ENCODE data around the gene ACP6.

Gene ACP6

DNA sequence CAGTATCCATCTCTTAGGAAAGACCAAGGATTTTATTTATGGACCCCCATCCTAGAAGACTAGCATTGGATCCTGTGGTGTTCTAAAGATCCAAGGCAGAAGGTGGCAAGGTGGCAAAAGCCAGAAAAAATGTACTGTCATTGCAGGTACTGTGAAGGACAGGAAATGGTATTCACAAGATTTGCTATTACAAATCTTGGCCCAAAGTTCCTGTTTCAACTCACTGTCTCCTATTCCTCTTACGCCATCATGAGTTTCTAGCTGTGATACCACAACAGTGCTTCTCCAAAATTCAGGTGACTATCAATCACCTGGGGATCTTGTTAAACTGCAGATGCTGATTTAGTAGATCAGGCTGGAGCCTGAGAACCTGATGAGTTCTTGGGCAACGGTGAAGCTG, 21.4 kb downstream of the ACP6 start:
- no peak for DNase-seq

DNA sequence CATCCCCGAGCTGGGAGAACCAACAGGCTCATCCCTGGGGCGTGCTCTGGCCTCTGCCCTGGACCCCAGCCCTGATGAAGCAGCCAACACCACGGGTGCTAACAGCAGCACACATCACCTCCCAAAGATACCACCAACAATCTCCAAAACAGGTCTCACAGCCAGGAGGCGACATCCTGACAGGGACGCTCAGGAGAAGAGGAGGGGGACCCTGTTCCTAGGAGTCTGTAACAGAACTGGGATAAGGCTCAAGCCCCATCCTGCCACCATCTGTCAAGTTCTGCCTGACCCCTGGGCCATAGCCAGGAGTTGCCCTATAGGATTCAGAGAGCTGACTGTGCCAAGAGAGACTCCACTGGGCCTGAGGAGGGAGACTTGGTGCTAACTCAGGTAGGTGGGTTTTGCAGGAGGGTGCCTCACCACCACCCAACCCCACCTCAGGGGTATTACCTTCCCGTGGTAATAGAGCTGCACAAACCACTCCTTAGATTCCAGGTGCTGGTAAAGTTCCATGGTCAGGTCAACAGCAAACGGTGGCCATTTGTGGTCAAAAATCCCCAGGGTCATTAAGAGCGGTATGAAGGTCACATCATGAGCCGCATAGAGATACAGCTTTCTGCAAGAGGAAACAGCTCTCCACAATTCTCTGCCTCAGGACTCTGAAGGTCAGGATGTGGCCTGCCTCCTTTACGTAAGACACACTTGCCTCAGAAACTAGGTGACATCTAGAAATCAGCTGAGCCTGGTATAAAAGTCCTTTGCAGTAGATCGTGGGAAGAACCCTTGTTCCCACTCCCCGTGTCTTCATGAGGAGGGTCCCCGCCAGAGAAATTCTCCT, 22.3 kb downstream of the ACP6 start:
- no peak for DNase-seq

- no peak for DNase-seq
Measured at GRCh38 chr1:147643974-147644373, 26.4 kb downstream of the ACP6 start.

DNA sequence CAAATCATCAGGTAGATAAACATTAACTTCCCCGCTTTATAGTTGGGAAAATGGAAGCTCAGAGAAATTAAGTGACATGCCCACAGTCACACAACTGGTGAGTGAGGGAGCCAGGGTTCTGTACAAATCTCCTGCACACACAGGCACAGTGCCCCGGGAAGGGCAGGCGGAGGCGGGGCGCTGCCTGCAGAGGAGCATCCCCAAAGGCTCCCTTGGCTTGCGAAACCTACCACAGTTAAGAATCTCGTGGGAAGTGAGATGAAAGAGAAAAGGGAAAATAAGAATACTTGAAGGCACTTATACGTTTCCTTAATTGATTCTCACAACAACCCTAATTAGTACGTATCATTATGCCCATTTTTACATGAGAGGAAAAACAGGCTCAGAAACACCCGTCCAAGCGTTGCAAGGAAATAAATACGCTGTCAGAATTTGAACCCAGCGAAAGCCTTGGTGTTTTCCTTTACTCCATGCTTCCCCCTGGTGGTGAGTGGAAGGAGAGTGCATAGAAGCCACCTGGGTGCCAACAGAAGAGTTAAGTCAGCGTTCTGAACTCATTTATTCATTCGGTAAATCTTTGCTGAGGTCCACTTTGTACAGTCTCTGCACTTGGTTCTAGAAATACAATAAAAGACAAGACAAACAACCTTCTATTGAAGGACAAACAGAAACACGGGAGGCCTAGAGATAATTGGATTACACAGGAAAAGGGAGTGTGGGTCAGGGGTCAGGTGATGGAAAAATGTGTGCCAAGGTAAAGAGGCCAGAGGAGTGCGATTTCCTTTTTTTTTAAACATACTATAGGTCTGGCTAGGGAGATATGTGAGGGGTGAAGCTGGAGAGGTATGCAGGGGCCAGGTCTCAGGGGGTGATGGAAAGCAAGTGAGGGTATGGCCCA, 28.4 kb downstream of the ACP6 start:
- DNase-seq: no peak

GRCh38 chr1:147641291-147641690, 29.0 kb downstream of the ACP6 start:
- no peak for DNase-seq

- DNase-seq: peak; percentile 74
Measured at GRCh38 chr1:147640553-147641165, 29.7 kb downstream of the ACP6 start.

DNA sequence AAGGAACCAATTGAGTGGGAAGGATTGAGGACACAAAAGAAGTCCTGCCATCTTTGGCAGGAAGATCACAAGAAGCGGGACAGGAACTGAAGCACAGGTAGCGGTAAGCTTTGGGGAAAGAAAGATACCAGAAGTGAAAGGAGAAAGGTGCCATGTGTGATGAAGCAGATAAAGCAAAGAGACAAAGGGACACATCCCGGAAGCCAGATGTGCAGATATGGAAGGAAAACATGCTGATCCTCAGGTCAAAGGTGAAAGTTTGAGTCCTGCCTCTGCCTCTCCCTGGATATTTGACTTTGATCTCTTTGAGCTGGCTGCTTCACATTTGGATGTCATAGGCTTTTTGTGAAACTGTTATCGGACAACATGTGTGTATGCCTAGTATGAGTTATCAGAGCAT, 34.0 kb downstream of the ACP6 start:
- DNase-seq: no peak

DNA sequence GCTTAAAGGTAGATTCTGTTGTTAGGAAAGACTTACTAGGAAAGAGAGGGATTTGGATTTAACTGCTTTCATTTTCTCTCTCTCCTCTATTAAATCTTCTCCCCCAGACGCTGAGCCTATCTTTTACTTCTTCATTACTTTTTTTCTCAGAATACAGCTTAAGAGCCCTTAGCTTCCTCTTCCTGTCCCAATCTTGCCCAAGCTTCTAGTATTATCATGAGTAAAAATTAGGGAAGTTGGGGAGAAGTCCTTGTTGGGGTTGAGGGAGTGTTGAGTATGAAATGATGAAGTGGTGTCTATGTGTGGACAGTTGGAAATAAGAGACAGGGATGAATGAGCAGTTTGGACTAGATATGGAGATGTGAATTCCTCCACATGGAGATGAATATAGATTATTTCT, 35.0 kb downstream of the ACP6 start:
- DNase-seq: no peak

DNA sequence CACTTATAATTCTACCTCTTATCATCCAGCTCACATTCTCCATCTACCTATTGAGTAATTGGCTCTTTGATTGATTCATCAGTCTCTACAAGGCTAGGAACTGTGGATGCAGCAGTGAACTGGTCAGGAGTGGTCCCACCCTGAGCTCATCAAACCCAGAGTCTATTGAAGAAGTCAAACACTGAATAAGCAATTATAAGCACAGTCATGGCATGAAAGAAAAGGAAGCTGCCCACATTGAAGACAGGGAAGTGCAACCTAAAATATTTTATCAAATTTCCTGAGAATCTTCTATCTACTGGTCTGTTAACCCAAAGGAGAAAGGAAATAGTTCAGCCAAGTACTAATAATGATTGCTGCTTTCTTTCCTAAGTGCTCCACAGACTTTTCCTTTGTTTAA, 35.7 kb downstream of the ACP6 start:
- DNase-seq: no peak

- DNase-seq: no peak
Measured at GRCh38 chr1:147633759-147634158, 36.6 kb downstream of the ACP6 start.

DNA sequence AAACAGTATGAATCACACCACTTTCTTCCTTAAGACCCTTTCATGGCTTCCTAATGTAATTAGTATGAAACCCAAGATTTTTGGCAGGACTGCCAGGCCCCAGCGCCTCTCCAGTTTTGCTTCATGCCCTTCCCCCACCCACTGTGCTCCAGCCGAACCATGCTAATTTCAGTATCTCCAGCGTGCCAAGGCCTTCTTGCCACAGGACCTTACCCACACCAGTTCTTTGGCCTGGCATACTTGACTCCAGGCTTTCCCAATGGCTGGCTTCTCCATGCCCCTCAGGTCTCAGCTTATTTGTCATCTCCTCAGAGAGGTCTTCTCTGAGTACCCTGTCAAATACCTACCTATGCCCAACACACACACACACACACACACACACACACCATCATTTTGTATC, 38.5 kb downstream of the ACP6 start:
- no peak for DNase-seq

DNA sequence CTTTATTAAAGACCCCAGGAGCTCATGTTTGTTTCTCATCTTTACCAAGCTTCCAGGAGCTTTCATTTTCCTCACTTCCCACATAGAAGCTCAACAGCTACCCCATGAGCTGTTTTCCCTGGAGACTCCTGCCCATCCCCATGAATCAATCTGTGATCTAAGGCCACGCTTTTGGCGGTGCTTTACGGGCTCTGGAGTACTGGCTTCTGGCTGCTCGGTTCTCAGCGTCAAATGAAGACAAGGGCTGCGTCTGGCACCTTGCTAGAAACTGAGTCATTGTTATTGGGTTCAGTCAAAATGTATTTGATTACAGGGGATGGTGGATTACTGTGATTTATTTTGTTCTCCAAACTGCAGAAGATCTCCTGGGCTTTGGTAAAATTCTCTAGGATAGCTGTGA, 39.9 kb downstream of the ACP6 start:
- DNase-seq: no peak

DNA sequence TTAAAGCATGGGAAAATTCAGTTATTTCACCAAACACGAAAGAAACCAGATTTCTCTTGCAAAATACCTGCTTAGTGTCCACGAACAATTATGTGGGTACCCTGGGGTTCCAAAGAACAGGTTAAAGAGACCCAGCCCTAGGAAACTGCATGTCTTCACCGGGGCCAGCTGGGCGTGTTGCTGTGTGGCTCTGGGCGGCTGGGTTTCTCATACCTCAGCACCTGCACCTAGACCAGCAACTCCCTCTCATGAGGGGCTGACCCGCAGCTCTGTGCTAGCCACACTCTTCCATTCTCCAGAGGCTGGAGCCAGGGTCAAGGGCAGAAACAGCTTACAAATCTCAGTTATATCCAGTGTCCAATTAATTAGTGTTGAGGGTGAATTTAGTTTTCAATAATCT, 40.3 kb downstream of the ACP6 start:
- no peak for DNase-seq

DNA sequence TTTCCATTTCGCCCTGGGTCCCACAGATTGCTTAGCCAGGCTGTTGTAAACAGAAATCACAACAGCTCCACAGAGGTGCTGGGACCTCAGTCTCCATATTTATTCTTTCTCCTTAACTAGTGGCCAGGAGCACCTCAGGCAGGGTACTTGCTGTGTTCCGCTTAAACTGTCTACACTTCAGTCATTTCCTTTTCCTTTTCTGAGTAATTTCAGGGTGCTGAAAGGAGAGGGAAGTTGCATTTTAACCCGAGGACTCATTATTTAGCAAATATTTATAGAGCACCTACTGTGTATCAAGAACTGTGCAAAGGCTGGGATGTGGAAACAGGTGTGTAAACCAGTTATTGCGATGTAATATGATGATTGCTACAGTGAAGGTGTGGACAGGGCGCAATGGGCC, 41.9 kb downstream of the ACP6 start:
- no peak for DNase-seq

- no peak for DNase-seq
Measured at GRCh38 chr1:147627435-147628110, 42.8 kb downstream of the ACP6 start.

GRCh38 chr1:147626739-147627138, 43.6 kb downstream of the ACP6 start:
- DNase-seq: no peak

- no peak for DNase-seq
Measured at GRCh38 chr1:147626291-147626690, 44.0 kb downstream of the ACP6 start.

DNA sequence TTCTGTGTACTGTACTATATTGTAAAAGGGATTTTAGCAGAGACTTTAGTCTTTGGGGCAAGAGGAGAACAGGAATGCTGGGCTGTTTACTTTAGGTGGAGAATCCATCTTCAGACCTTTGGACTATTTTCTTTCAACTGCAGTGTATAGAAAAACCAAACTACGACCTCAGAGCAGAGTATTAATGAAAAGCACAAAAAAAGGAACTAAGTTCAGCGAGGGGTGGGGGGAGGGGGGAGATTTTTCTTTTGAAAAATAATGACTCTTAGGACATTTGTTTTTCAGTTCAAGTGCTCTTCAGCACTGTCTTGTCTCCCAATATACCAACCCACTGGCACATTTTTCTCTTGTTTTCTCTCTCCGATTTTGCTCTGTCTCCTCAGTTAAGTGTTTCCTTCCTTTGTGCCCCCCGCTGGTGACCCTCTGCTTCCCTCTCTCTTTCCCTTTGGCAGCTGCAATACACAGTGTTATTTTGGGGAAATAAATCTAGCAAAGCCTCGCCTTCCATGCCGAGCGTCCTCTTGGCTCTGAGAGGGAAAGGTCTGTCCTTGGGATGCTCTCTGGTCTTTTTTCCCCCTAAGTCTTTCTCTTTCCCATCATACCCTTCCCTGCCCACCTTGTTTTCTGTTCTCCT, 44.8 kb downstream of the ACP6 start:
- no peak for DNase-seq

DNA sequence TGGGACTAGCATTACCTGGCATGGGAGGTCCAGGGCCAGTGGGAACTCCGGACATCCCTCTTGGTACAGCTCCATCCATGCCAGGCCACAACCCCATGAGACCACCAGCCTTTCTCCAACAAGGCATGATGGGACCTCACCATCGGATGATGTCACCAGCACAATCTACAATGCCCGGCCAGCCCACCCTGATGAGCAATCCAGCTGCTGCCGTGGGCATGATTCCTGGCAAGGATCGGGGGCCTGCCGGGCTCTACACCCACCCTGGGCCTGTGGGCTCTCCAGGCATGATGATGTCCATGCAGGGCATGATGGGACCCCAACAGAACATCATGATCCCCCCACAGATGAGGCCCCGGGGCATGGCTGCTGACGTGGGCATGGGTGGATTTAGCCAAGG, 45.8 kb downstream of the ACP6 start:
- DNase-seq: no peak

GRCh38 chr1:147624011-147624410, 46.3 kb downstream of the ACP6 start:
- DNase-seq: no peak

- peak; percentile 15 for DNase-seq
Measured at GRCh38 chr1:147622731-147623130, 47.6 kb downstream of the ACP6 start.

DNA sequence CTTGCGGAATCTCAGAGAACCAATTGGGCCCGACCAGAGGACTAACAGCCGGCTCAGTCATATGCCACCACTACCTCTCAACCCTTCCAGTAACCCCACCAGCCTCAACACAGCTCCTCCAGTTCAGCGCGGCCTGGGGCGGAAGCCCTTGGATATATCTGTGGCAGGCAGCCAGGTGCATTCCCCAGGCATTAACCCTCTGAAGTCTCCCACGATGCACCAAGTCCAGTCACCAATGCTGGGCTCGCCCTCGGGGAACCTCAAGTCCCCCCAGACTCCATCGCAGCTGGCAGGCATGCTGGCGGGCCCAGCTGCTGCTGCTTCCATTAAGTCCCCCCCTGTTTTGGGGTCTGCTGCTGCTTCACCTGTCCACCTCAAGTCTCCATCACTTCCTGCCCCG, 49.8 kb downstream of the ACP6 start:
- no peak for DNase-seq

DNA sequence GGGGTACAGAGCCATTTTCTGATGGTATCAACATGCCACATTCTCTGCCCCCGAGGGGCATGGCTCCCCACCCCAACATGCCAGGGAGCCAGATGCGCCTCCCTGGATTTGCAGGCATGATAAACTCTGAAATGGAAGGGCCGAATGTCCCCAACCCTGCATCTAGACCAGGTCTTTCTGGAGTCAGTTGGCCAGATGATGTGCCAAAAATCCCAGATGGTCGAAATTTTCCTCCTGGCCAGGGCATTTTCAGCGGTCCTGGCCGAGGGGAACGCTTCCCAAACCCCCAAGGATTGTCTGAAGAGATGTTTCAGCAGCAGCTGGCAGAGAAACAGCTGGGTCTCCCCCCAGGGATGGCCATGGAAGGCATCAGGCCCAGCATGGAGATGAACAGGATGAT, 50.6 kb downstream of the ACP6 start:
- no peak for DNase-seq
